Activated CD4-positive, alpha-beta T cell treated with anti-CD3 and anti-CD28 coated beads, Interleukin-2, amount 50 U/mL, for 16 hours (primary cell): ENCODE measurements around the gene GTPBP1.

Source experiments
- DNase-seq: peaks from one replicate; pipeline ENCODE4 v3.0.0-alpha.2; 2020

GTPBP1 gene

DNA sequence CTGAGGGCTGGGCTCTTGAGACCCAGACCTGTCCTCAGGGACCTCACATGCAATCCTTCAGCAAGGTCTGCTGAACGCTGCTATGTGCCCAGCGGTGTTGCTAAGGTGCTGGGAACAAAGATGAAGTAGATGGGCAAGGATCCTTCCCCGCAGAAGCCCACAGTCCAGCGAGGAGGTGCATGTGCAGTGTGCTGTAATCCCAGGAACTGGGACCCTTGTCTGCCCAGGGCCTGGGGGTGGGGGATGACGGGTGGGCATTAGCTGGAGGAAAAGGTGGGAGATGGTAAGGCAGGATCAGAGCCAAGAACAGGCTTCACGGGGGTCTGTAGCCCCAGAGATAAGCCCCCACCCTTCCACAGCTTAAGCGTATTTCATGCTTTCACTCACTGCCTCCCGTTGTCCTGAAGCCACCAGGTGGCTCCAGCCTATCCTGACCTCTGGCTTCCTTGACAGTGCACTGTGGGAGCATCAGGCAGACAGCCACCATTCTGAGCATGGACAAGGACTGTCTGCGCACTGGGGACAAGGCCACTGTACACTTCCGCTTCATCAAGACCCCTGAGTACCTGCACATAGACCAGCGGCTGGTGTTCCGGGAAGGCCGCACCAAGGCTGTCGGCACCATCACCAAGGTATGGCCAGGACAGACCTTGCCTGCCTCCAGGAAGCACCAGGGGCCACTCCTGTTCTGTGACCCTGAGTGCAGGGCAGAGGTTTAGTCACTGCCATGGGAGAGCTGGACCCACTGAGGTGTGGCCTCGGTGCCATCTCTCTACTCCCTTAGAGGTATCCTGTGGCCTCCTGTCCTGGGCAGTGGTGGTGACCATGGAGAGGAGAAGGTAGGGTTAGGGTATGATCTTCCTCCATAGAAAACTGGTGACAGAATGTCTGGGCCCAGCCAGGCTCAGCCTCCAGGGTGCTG, 22.0 kb downstream of the GTPBP1 start:
- DNase-seq, result no peak

- DNase-seq, result no peak
Measured at GRCh38 chr22:38728871-38729796, 23.4 kb downstream of the GTPBP1 start.

DNA sequence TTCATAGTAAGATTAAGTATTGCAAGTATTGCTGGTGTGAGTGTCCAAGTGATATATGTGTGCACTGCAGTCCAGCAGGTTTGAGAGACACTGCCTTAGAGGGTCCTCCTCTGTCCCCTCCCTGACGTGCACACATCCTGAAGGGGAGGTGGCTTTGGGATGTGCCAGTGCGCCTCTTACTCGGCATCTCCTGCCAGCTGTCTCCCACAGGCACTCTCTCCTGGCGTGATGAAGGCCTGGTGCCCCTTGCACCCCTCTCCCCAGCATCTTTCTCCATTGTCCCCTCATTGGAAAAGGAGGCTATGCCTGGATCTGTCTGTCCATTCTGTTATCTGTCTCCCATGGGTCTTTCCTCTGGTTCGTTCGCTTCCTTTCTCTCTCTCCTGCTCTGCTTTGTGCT, 24.2 kb downstream of the GTPBP1 start:
- no peak for DNase-seq

DNA sequence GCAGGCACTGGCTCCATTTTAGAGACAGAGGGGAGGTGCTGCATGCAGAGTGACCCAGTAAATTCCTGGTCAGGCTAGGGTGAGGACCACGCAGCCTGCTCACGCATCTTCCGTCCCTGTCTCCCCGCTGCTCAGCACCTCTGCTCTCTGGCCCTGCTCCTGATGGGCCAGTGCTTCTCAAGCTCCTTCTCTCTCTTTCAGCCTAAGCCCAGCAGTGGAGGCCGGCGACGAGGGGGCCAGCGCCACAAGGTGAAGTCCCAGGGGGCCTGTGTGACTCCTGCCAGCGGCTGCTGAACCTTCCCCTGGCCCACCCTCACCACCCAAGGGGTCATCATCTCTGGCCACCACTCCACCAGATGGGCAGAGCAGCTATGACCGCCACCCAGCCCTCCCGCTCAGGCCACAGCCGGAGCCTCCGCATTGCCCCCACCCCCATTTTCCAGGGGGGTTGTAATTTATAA, 24.7 kb downstream of the GTPBP1 start:
- DNase-seq, result no peak

DNA sequence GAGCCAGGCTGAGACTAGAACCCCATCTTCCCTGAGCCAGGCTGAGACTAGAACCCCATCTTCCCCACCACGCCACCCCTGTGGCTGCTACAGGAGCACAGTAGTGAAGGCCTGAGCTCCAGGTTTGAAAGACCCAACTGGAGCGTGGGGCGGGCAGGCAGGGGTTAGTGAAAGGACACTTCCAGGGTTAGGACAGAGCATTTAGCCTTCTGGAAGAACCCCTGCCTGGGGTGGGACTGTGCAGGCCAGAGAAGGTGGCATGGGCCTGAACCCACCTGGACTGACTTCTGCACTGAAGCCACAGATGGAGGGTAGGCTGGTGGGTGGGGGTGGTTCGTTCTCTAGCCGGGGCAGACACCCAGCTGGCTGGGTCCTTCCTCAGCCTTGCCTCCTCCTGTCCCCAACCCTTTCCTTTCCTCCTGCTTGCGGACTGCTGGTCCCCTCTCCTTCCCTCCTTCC, 26.0 kb downstream of the GTPBP1 start:
- no peak for DNase-seq

DNA sequence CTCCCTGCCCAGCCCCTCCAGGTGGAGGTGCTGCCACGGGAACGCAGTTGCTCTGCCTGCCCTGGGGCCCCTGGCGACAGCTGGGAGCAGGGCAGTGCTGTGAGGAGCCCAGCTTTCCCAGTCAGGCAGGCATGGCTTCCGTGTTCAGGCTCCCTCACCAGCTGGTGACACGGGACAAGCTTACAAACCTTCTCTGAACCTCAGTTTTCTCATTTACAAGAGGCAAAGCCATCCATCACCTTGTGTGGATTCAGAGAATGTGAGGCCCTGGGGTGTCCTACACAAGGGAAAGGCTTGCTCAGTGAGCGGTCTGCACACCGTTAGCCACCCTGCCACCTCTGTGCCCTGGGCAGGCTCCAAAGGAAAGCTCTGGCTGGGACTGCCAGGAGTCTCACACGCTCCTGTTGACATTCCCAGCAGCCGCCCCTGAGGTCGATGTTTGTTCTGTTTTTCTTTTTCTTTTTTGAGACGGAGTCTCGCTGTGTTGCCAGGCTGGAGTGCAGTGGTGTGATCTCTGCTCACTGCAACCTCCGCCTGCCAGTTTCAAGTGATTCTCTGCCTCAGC, 26.6 kb downstream of the GTPBP1 start:
- no peak for DNase-seq

DNA sequence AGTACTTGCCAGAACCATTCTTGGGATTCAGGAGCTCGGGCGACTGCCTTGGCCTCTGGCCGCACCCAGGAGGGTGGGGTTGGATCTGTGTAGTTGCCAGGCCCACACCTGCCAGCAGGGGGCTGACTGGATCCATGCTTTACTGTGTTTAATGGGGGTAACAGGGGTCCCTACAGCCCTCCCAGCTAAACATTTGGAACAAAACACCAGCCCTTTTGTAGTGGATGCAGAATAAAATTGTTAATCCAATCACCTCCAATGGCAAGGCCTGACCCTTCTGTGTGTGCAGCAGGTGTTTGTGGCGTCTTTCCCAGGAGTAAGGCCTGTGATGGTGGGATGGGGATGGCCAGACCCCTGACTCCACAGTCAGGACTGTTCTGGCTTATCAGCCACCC, 27.6 kb downstream of the GTPBP1 start:
- peak; percentile 51 for DNase-seq

DNA sequence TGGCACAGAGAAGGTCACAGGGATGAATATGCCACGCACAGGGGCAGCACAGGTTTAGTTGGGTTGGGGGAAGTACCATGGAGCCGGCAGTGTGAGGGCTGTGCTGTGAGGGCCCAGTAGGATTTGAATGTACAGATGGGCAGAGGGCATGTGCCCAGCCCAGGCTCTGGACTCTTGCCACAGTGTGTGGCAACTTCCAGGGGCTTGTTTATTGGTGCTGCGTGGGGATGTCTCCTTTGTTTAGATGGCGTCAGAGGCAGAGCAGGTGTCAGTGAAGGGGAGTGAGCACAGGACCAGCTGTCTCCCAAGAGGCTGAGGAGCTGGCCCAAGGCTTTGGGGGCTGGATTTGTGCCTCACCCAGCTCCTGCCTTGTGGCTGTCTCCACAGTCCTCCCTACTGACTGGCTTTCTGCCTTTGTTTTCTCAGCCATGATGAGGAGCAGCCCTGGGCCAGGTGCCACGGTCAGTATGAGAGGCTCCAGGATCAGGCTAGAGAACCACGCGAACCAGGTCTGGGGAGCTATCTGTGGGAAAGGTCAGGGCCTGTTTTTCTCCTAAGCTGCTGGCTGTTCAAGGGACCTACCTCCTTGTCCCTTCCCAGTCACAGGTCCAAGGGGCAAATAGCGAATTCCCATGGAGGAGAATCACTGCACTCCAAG, 28.1 kb downstream of the GTPBP1 start:
- DNase-seq, result no peak

GRCh38 chr22:38734421-38735100, 28.8 kb downstream of the GTPBP1 start:
- DNase-seq, result no peak

GRCh38 chr22:38735126-38735464, 29.4 kb downstream of the GTPBP1 start:
- no peak for DNase-seq

DNA sequence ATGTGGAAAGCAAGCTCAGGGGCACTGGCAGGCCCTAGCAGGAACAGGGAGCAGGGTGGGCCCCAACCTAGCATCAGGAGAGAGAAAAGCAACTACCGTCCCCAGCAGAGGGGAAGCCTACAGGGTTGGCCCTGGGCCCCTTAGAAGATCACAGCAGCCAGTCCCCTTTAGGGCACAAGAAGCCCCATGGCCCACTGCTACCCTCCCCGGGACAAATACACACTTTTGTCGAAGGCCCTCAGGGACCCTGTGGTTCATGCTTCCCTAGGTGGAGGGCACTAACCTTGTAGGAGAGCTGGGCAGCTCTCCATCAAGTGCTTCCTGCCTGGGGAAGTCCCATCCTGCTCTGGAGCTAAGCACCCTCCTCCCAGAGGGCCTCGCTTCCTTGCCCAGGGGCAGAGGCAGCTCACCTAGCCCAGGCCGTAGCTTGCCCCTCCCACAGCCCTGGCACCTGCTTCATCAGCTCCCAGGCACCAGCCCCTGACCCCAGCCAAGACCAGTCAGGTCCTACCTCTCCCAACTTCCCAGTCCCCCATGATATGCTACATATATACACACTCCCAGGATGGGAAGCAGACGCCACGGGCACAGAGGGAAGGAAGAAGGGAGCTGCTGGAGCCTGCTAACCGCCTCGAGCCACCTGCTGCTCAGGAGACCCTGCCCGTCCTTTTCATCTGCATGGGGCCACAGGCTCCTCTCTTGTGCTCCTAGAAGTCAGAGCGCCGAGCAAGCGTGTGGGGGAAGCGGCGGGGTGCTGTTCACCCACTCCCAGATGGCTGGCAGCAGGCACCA, 29.9 kb downstream of the GTPBP1 start:
- DNase-seq, result no peak

- no peak for DNase-seq
Measured at GRCh38 chr22:38736257-38736570, 30.5 kb downstream of the GTPBP1 start.

DNA sequence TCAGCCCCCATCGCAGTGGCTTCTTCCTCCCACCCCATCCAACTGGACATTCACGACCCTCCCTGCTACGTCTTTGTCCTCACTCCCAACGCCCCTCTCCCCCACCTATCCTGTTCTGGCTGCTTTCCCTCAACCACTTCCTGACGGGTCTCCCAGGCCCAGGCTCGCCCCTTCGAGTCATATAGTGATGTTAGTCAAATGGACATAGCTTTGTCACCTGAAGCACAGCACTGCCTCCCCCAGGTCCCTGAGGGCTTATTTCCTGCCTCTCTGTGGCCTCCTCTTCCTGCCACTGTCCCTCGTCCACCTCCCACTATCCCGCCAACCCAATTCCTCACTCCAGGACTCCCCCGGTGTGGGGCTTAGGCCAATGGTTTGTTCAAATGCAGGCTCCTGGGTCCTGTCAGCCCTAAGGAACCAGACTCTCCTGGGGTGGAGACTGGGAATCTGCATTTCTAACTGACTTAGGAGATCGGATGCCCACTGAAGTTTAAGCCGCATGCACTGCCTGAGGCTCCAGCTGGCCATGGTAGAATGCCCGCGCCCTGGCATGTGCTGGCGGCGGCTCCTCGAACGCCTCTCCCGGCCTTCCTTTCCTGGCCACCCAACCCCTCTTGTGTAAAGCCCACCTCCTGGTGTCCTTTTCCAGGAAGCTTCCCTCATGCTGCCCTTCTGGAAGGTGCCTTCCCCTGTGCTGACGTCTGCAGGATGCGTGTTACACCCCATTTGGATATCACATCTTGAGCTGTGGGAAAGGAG, 31.7 kb downstream of the GTPBP1 start:
- DNase-seq, result no peak

DNA sequence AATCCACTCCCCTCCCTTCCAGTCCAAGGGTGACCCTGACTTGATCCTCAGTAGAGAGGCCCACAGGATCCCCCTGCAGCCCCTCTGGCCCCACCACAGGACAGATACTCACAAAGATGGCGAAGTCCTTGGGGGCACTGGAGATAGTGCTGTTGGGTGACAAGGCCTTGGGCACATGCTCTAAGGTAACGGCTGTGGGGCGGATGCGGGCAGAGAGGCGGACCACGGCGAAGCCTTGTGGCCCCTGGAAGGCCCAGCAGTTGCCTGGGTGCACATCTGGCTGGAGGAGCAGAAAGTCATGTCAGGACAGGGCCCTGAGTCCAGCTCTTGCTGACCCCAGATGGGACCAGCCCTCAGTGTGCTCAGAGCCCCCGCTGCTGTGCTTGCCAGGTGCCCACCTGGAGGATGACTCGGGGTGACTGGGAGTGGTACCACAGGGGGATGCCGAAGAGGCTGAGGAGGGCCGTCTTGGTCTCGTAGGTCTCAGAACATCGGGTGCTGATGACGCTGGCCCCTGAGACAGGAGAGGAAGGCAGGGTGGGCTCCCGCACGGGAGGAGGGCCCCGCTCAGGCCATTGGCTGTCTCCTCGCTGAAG, 32.8 kb downstream of the GTPBP1 start:
- DNase-seq, result no peak

- DNase-seq, result no peak
Measured at GRCh38 chr22:38739300-38740055, 33.7 kb downstream of the GTPBP1 start.

GRCh38 chr22:38740116-38740723, 34.5 kb downstream of the GTPBP1 start:
- no peak for DNase-seq

- no peak for DNase-seq
Measured at GRCh38 chr22:38740754-38741153, 35.0 kb downstream of the GTPBP1 start.

DNA sequence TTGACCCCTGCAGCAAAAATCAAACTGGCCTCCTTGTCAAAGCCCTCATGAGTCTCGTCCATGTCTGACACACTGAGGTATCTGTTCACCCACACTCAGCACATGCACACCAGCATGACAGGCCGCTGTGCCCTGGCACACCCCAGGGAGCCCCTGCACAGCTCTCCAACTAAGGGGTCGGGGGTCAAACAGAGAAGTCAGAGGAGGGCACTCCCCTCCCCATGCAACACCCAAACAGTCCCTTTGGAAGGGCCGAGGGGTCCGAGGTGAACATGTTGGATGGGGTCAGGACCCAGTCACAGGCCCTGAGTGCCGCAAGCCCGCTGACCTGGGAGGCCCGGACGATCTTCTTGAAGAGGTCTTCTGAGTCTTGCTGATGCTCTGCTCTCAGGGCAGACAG, 35.4 kb downstream of the GTPBP1 start:
- DNase-seq, result no peak

DNA sequence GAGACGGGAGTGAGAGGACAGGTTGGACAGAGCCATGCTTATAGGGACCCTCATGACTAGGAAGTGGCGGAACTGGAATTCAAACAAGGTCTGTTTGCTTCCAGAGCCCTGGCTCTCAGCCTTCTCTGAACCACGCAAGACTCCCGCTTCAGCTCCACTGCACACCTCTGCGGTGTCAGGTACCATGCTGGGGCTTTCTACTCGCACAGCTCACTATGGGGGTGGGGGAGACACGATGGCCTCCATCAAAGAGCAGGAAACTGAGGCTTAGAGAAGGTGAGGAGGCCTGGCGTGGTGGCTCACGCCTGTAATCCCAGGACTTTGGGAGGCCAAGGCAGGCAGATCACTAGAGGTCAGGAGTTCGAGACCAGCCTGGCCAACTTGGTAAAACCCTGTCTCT, 35.8 kb downstream of the GTPBP1 start:
- DNase-seq, result no peak
